ENCODE measurements around the gene ANO5. TPM values are rescaled to one million over a fixed set of nuclear protein-coding genes. Genes with fewer than 3 reads are reported as not detected.
"Not testable (repeated sequence)": the region's sequence is repeated elsewhere in the genome, so short reads cannot be mapped to it uniquely, and the experiment has no call there.

ANO5 gene
- total RNA-seq, 1 experiment from 2014 or later: 1.1 TPM

GRCh38 chr11:22263613-22264012 is 70.7 kb downstream of the ANO5 start:
- Histone ChIP-seq H3K27me3 (ENCODE audit: insufficient read depth, low read length) (no peaks in the 10 kb centered on the region), H3K4me1 (ENCODE audit: control insufficient read depth in 1 of 2, insufficient read depth in 2 of 2, low read length in 2 of 2) (no peaks in the 10 kb centered on the region), H3K36me3 (ENCODE audit: control insufficient read depth in 1 of 2, insufficient read depth in 2 of 2, low read length in 2 of 2) (no peaks in the 10 kb centered on the region), H3K27ac (ENCODE audit: low read depth, low read length) (no peak overlapping the region), H4K20me1 (ENCODE audit: insufficient read depth) (no peaks in the 10 kb centered on the region), H3K4me2 (ENCODE audit: low read length) (no peak overlapping the region), H3K9me2 (ENCODE audit: insufficient read depth) (no peaks in the 10 kb centered on the region), H3K9ac (ENCODE audit: low read length) (no peak overlapping the region), H3K9me3 (ENCODE audit: control insufficient read depth in 1 of 2, insufficient read depth in 1 of 2, low read depth in 1 of 2, low read length in 2 of 2) (no peaks in the 10 kb centered on the region), H2AFZ (ENCODE audit: low read depth, low read length, poor library complexity, severe bottlenecking) (no peak overlapping the region), H3K79me2 (ENCODE audit: insufficient read depth, low read length) (no peaks in the 10 kb centered on the region), H3K4me3 (replicated peaks in 1 of 2; ENCODE audit: low read depth in 1 of 2, low read length in 2 of 2) (no peak overlapping the region)
- TF ChIP-seq EZH2 (IDR thresholded peaks at IDR 0.05) (no peak), RAD21 (IDR thresholded peaks at IDR 0.05; ENCODE audit: low read depth) (no peak), FOSL1 (IDR thresholded peaks at IDR 0.05; ENCODE audit: low read depth) (no peak), EGR1 (IDR thresholded peaks at IDR 0.05; ENCODE audit: low read depth) (no peak), SP1 (IDR thresholded peaks at IDR 0.05; ENCODE audit: low read depth) (no peak), ELF1 (IDR thresholded peaks at IDR 0.05; ENCODE audit: borderline replicate concordance, low read depth) (no peak), CBX3 (IDR thresholded peaks at IDR 0.05; ENCODE audit: low read depth) (no peak), CEBPB (IDR thresholded peaks at IDR 0.05; ENCODE audit: low read depth) (no peak), ATF3 (IDR thresholded peaks at IDR 0.05) (no peak), ZBTB33 (IDR thresholded peaks at IDR 0.05; ENCODE audit: extremely low read depth, insufficient replicate concordance, low read length) (no peak), SIN3A (IDR thresholded peaks at IDR 0.05; ENCODE audit: low read depth) (no peak), EZH2phosphoT487 (IDR thresholded peaks at IDR 0.05; ENCODE audit: borderline replicate concordance) (no peak), POLR2A (IDR thresholded peaks at IDR 0.05; ENCODE audit: borderline replicate concordance, extremely low read depth, insufficient read depth, insufficient read length) (no peak), SRF (IDR thresholded peaks at IDR 0.05; ENCODE audit: low read depth) (no peak), JUND (IDR thresholded peaks at IDR 0.05) (no peak)
- BruUV-seq (replicated peaks): no TSS peak
- ChIA-PET CTCF (no interaction called here), POLR2A (no interaction called here), RAD21 (ENCODE audit: low non-redundant PET in 1 of 2, low total read pairs in 2 of 2, uncharacterized antibody in 2 of 2, unreplicated experiment in 2 of 2) (no interaction called here)
- no peak for ATAC-seq
- DNase-seq (ENCODE audit: low read depth, low spot score): no peak
- intact Hi-C loops (cut with micrococcal nuclease): no loop called here

- ATAC-seq; H3K27me3 ChIP-seq (ENCODE audit: insufficient read depth, low read length); POLR2A ChIA-PET; H2AFZ ChIP-seq (ENCODE audit: low read depth, low read length, poor library complexity, severe bottlenecking); H3K9me3 ChIP-seq (ENCODE audit: control insufficient read depth in 1 of 2, insufficient read depth in 1 of 2, low read depth in 1 of 2, low read length in 2 of 2); H3K79me2 ChIP-seq (ENCODE audit: insufficient read depth, low read length); H3K9me2 ChIP-seq (ENCODE audit: insufficient read depth); BruUV-seq (replicated peaks); H3K9ac ChIP-seq (ENCODE audit: low read length); H3K27ac ChIP-seq (ENCODE audit: low read depth, low read length); intact Hi-C loops (cut with micrococcal nuclease); H4K20me1 ChIP-seq (ENCODE audit: insufficient read depth); H3K36me3 ChIP-seq (ENCODE audit: control insufficient read depth in 1 of 2, insufficient read depth in 2 of 2, low read length in 2 of 2); H3K4me3 ChIP-seq (replicated peaks in 1 of 2; ENCODE audit: low read depth in 1 of 2, low read length in 2 of 2); RAD21 ChIA-PET (ENCODE audit: low non-redundant PET in 1 of 2, low total read pairs in 2 of 2, uncharacterized antibody in 2 of 2, unreplicated experiment in 2 of 2); H3K4me1 ChIP-seq (ENCODE audit: control insufficient read depth in 1 of 2, insufficient read depth in 2 of 2, low read length in 2 of 2); CTCF ChIA-PET; H3K4me2 ChIP-seq (ENCODE audit: low read length); DNase-seq (ENCODE audit: low read depth, low spot score): not testable (repeated sequence)
Observed at GRCh38 chr11:22268983-22269624, 76.2 kb downstream of the ANO5 start.

All from HCT116 (cell line).